ENCODE data around the gene ANKHD1. TPM values are rescaled to one million over a fixed set of nuclear protein-coding genes. Genes with fewer than 3 reads are reported as not detected.
A peak's percentile ranks its signal among the peaks of the same experiment; 100 is the strongest.

ANKHD1 gene
- total and polyA plus RNA-seq, 2 of the 8 experiments (the other 6 are each of a cell fraction or from before 2014, with no cell fraction given): 69.9 to 108 TPM

DNA sequence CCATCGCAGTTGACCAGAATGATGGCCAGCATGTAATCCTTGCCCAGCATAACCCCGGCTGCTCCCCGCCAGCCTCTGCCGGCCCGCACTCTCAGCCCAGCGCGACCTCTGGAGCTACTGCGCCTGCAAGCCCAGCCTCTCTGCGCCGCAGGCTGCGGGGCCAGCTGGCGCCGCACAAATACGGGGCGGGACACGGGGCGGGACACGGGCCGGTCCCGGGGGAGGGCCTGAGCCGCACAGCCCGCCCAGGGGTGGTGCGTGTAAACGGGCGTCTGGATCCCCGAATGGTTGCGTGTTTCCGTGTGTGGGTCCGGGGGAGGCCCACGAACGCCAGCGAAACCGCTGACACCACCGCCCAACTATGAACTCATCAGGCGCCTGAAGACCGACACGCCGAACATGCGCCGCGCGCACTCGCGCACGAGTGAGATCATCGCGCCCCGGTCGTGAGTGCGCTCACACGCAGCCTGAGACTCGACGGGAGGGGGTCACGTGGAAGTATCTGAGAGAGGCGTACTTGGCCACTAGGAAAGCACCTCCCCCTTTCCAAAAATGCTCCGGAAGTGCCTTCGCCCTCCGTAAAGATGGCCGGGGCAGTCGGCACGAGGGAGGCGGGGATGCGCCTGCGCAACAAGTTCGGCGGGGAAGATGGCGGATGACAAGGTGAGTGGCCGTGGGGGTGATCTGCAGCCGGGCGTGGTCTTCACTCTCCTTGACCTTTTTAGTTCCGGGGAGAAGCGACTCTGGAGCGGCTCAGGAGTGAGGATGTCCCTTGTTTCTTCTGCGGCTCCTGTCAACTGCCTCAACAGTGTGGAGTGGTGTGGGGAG, 162.8 kb downstream of the ANKHD1 start, which contains the start of the genes APBB3 and SLC35A4 (continued):
- TF ChIP-seq CREB1 (IDR thresholded peaks at IDR 0.05): peak; percentile 96
- TF ChIP-seq TAF1 (IDR thresholded peaks at IDR 0.05; ENCODE audit: low read depth, low read length): peak; percentile 67
- TF ChIP-seq RXRA (IDR thresholded peaks at IDR 0.05; ENCODE audit: insufficient read depth, low read depth, low read length): no peak
- TF ChIP-seq, protein P1, sequence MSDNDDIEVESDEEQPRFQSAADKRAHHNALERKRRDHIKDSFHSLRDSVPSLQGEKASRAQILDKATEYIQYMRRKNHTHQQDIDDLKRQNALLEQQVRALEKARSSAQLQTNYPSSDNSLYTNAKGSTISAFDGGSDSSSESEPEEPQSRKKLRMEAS (IDR thresholded peaks at IDR 0.05): peak; percentile 99
- TF ChIP-seq TAF7 (optimal IDR thresholded peaks at IDR 0.05; ENCODE audit: borderline replicate concordance, low read depth, low read length): peak; percentile 38
- TF ChIP-seq YY1 (IDR thresholded peaks at IDR 0.05; ENCODE audit: low read depth, low read length): peak; percentile 97
- TF ChIP-seq, protein P2, sequence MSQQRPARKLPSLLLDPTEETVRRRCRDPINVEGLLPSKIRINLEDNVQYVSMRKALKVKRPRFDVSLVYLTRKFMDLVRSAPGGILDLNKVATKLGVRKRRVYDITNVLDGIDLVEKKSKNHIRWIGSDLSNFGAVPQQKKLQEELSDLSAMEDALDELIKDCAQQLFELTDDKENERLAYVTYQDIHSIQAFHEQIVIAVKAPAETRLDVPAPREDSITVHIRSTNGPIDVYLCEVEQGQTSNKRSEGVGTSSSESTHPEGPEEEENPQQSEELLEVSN (IDR thresholded peaks at IDR 0.05): peak; percentile 96
- TF ChIP-seq GABPA (IDR thresholded peaks at IDR 0.05; ENCODE audit: borderline replicate concordance, insufficient read depth, low read length): no peak
- TF ChIP-seq KDM4A (IDR thresholded peaks at IDR 0.05; ENCODE audit: low read depth, low read length, severe bottlenecking): peak; percentile 96
- TF ChIP-seq SP2 (IDR thresholded peaks at IDR 0.05; ENCODE audit: low read length): no peak
- 0 out of 2 replicates have a peak, but pooled peaks have one; percentile 17 for TF ChIP-seq JUND (IDR thresholded peaks at IDR 0.05; ENCODE audit: low read length)
- peak; percentile 100 for TF ChIP-seq HDAC2 (IDR thresholded peaks at IDR 0.05; ENCODE audit: borderline replicate concordance in 1 of 2, low read depth in 2 of 2, low read length in 2 of 2)
- peak in 1 of 2 experiments; percentile 7; a peak in 1 of 4 replicates for TF ChIP-seq RAD21 (IDR thresholded peaks at IDR 0.05 in 1 of 2, conservative IDR thresholded peaks at IDR 0.05 in 1 of 2; ENCODE audit: low read depth in 2 of 2, low read length in 2 of 2)
- peak; percentile 79; the same call in 1 of the 2 replicates for TF ChIP-seq SUZ12 (IDR thresholded peaks at IDR 0.05; ENCODE audit: low read length)
- TF ChIP-seq CBX5 (IDR thresholded peaks at IDR 0.05; ENCODE audit: low read depth, low read length): no peak
- TF ChIP-seq RBBP5 (IDR thresholded peaks at IDR 0.05; ENCODE audit: borderline replicate concordance, low read depth, low read length): peak; percentile 74; the same call in 1 of the 2 replicates
- TF ChIP-seq TEAD4 (IDR thresholded peaks at IDR 0.05; ENCODE audit: low read depth, low read length): 0 out of 2 replicates have a peak, but pooled peaks have one; percentile 7
- TF ChIP-seq KDM1A (IDR thresholded peaks at IDR 0.05; ENCODE audit: borderline replicate concordance, low read length): no peak; the same call in 1 of the 2 replicates
- no peak for TF ChIP-seq BCL11A (IDR thresholded peaks at IDR 0.05; ENCODE audit: low read depth in 2 of 2, low read length in 2 of 2)
- peak; percentile 82 for TF ChIP-seq PHF8 (conservative IDR thresholded peaks at IDR 0.05; ENCODE audit: low read depth, low read length)
- TF ChIP-seq POLR2AphosphoS5 (IDR thresholded peaks at IDR 0.05; ENCODE audit: low read depth, low read length): peak; percentile 75
- TF ChIP-seq NANOG (IDR thresholded peaks at IDR 0.05; ENCODE audit: insufficient read depth, low read depth, low read length, poor library complexity, severe bottlenecking): no peak

Data from H1 (cell line).